ENCODE measurements around the gene AP1G2.

Gene AP1G2

GRCh38 chr14:23551266-23552028, 16.1 kb downstream of the AP1G2 start, which contains the start of gene ZFHX2:
ZFHX2 (minus strand) TSS chr14:23551765; CDS start chr14:23535325, 16,440 bp downstream.
- Histone ChIP-seq H3K36me3 (replicated peaks; ENCODE audit: low read depth, low read length) (no peaks in the 10 kb centered on the region), H3K79me2 (ENCODE audit: low read length) (peaks cover 15% of the 10 kb centered on the region), H3K4me2 (ENCODE audit: low read length) (peak within 1 kb of the TSS; percentile 88), H4K20me1 (ENCODE audit: insufficient read depth, low read length) (no peaks in the 10 kb centered on the region), H3K4me3 (ENCODE audit: low read length) (peak within 1 kb of the TSS; percentile 96), H3K9ac (ENCODE audit: low read length) (peak within 1 kb of the TSS; percentile 85), H3K27ac (ENCODE audit: low read length) (peak within 1 kb of the TSS; percentile 33), H2AFZ (ENCODE audit: low read depth, low read length) (peak within 1 kb of the TSS; percentile 87; the same call in 1 of the 2 replicates), H3K27me3 (ENCODE audit: low read depth, low read length) (no peaks in the 10 kb centered on the region), H3K4me1 (ENCODE audit: low read length) (peaks cover 15% of the 10 kb centered on the region), H3K9me3 (ENCODE audit: insufficient read depth, low read length) (no peaks in the 10 kb centered on the region)
- TF ChIP-seq CTCF (IDR thresholded peaks at IDR 0.05; ENCODE audit: low read depth, low read length) (no peak), EZH2phosphoT487 (IDR thresholded peaks at IDR 0.05; ENCODE audit: low read depth) (no peak)

- Histone ChIP-seq H2AFZ (ENCODE audit: low read depth, low read length) (peak overlapping the region; percentile 71; the same call in 1 of the 2 replicates), H3K4me1 (ENCODE audit: low read length) (peaks cover 15% of the 10 kb centered on the region), H3K27me3 (ENCODE audit: low read depth, low read length) (no peaks in the 10 kb centered on the region), H3K9ac (ENCODE audit: low read length) (peak overlapping the region; percentile 85), H3K27ac (ENCODE audit: low read length) (peak overlapping the region; percentile 32), H3K9me3 (ENCODE audit: insufficient read depth, low read length) (no peaks in the 10 kb centered on the region), H3K79me2 (ENCODE audit: low read length) (peaks cover 11% of the 10 kb centered on the region; the same call in 1 of the 2 replicates), H3K36me3 (replicated peaks; ENCODE audit: low read depth, low read length) (no peaks in the 10 kb centered on the region), H4K20me1 (ENCODE audit: insufficient read depth, low read length) (no peaks in the 10 kb centered on the region), H3K4me2 (ENCODE audit: low read length) (peak overlapping the region; percentile 88), H3K4me3 (ENCODE audit: low read length) (peak overlapping the region; percentile 96)
- TF ChIP-seq EZH2phosphoT487 (IDR thresholded peaks at IDR 0.05; ENCODE audit: low read depth), result no peak
- no peak for TF ChIP-seq CTCF (IDR thresholded peaks at IDR 0.05; ENCODE audit: low read depth, low read length)
Observed at GRCh38 chr14:23550812-23551265, 16.8 kb downstream of the AP1G2 start.

DNA sequence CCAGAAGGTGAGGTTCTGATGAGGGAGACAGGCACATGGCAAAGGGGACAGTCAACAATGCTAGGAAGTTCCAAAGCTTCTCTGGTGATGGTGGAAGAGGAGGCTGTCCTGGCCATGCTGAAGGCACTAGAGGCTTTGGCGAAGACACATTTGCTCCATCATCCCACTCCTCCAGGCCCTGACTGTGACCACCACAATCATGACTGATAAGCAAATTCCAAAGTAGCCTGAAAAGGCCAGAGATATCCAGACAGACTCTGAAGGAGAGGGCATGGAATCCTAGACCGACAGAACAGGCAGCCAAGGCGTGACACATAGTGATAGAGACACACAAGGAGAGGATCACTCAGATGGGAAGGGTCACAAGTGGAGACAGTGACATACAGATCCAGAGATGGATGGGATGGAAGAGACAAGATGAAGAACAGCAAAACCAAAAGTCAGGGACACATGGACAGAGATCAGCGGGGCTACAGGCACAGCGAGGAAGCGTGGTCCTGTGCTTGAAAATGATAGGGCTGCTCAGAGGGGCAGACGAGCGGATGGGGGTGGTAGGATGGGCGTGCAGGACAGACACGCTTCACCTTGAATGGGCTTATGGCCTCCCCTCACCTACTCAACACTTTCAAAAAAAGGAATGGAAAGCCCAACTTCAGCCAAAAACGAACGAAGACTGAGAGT, 17.3 kb downstream of the AP1G2 start:
- H2AFZ ChIP-seq (ENCODE audit: low read depth, low read length), result no peak overlapping the region
- H4K20me1 ChIP-seq (ENCODE audit: insufficient read depth, low read length), result no peaks in the 10 kb centered on the region
- H3K4me2 ChIP-seq (ENCODE audit: low read length), result peak overlapping the region; percentile 88
- peaks cover 14% of the 10 kb centered on the region for H3K4me1 ChIP-seq (ENCODE audit: low read length)
- H3K27ac ChIP-seq (ENCODE audit: low read length), result no peak overlapping the region
- no peaks in the 10 kb centered on the region for H3K27me3 ChIP-seq (ENCODE audit: low read depth, low read length)
- peak overlapping the region; percentile 85 for H3K9ac ChIP-seq (ENCODE audit: low read length)
- H3K4me3 ChIP-seq (ENCODE audit: low read length), result peak overlapping the region; percentile 96
- TF ChIP-seq EZH2phosphoT487 (IDR thresholded peaks at IDR 0.05; ENCODE audit: low read depth) (no peak), CTCF (IDR thresholded peaks at IDR 0.05; ENCODE audit: low read depth, low read length) (no peak)
- no peaks in the 10 kb centered on the region for H3K9me3 ChIP-seq (ENCODE audit: insufficient read depth, low read length)
- no peaks in the 10 kb centered on the region for H3K36me3 ChIP-seq (replicated peaks; ENCODE audit: low read depth, low read length)
- H3K79me2 ChIP-seq (ENCODE audit: low read length), result peaks cover 11% of the 10 kb centered on the region; the same call in 1 of the 2 replicates
